IPS-11a (cell line): ENCODE results near the gene TRIAP1.
"Not testable (repeated sequence)": the region's sequence is repeated elsewhere in the genome, so short reads cannot be mapped to it uniquely, and the experiment has no call there.

Experiments
- H3K4me3 ChIP-seq: one replicate; pipeline ENCODE4 v1.5.1; 2013; ENCODE audit warnings: low read depth, low read length, control low read depth

Gene TRIAP1

DNA sequence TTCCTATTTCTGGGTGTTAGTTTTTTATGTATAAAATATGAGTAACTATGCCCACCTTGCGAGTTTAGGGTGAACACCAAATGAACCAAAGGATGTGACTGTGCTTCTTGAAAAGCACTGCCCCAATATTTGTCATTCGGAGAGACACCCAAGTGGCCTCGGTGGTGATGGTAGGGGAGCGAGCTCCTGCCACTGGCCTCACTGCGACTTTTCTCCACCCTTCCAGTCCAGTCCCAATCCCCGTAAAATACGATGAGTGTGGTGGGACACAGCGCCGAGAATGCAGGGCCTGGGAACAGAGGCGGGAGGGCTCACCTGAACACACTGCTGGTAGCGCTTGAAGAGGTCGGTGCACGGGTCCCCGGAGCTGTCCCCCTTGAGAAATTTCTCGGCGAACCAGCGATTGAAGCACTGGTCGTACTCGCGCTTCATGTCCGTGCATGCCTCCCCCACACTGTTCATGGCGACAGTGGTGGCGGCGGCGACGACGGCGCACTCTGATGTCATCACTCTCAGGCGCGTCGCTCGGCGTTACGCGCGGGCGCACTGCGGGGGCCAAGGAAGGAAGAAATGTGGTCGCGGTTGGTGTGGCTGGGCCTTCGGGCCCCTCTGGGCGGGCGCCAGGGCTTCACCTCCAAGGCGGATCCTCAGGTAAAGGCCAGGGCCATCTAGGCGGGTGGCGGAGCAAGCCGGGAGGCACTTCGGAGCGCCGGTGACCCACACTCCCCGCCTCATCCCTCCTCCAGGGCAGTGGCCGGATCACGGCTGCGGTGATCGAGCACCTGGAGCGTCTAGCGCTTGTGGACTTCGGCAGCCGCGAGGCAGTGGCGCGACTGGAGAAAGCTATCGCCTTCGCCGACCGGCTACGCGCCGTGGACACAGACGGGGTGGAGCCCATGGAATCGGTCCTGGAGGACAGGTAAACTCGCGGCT is at the start of gene TRIAP1, which contains the start of gene GATC:
Gene TRIAP1 (minus strand): TSS at position 474 of the 933 bp plus-strand sequence. CDS start 12 bp downstream, at position 462.
Gene GATC (plus strand): TSS at position 534 of the 933 bp plus-strand sequence. CDS start 37 bp downstream, at position 571.
- peak within 1 kb of the TSS; percentile 99 for H3K4me3 ChIP-seq

GRCh38 chr12:120495186-120495730 is 49.1 kb upstream of the TRIAP1 start:
- peak overlapping the region; percentile 50 for H3K4me3 ChIP-seq

GRCh38 chr12:120490833-120491512 is 44.8 kb upstream of the TRIAP1 start:
- no peak overlapping the region for H3K4me3 ChIP-seq

GRCh38 chr12:120490325-120490724 is 44.1 kb upstream of the TRIAP1 start:
- H3K4me3 ChIP-seq: no peak overlapping the region

DNA sequence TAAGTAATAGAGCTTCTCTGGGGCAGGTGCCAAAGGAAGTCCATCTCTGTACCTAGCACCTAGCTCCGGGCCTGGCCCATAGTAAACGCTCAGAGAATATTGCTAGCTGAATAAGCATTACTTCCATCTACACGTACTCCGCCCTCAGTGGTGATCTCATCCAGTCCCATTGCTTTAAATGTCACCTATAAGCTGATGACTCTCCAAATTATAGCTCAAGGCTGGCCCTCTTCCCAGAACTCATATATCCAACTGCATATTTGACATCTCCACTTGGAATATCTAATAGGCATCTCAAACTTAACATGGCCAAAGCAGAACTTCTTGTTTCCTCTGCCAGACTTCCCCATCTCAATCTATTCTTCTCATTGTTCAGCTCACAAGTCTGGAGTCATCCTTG is 42.8 kb upstream of the TRIAP1 start:
- H3K4me3 ChIP-seq: no peak overlapping the region

DNA sequence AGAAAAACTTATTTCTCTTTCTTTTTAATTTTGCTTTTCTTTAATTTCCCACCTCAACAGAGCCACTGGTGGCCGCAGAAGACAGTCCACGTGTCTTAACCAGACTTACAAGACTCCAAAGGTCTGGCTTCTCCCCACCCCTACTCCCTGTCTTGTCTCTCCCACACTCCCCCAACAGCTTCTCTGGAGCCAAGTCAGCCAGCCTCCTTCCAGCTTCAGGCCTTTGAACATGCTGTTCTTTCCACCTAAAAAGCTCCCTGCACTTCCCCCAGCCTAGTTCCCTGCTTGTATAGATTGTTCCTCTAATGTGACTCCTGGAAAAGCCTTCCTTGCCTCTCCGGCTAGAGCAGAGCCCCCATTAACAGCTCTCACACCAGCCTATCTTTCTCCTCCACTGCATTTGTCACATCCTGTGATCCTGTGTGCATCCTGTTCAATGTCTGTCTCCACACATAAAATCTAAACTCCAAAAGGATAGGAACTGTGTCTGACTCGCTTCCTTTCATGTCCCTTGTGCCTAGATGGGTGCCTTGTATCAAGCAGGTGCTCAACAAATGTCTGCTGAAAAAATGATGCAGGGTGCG is 42.0 kb upstream of the TRIAP1 start:
- no peak overlapping the region for H3K4me3 ChIP-seq

DNA sequence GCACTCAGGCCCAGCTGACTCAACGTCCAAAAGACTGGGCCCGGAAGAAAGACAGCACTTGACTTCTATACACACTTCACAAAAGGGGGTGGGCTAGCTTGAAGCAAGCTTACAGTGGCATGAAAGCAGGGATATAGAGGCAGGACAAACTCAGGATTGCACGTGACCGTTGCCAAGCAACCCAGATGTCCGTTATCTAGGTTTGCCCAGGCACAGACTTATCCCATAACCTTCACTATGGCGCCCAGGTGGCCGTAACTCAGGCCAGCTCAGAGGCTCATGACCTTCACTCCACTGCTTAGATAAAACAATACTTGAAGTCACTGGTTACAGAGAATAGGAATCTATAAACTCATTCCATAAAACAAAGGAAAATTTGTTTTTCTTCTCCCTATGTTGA is 41.4 kb upstream of the TRIAP1 start:
- H3K4me3 ChIP-seq: not testable (repeated sequence)

DNA sequence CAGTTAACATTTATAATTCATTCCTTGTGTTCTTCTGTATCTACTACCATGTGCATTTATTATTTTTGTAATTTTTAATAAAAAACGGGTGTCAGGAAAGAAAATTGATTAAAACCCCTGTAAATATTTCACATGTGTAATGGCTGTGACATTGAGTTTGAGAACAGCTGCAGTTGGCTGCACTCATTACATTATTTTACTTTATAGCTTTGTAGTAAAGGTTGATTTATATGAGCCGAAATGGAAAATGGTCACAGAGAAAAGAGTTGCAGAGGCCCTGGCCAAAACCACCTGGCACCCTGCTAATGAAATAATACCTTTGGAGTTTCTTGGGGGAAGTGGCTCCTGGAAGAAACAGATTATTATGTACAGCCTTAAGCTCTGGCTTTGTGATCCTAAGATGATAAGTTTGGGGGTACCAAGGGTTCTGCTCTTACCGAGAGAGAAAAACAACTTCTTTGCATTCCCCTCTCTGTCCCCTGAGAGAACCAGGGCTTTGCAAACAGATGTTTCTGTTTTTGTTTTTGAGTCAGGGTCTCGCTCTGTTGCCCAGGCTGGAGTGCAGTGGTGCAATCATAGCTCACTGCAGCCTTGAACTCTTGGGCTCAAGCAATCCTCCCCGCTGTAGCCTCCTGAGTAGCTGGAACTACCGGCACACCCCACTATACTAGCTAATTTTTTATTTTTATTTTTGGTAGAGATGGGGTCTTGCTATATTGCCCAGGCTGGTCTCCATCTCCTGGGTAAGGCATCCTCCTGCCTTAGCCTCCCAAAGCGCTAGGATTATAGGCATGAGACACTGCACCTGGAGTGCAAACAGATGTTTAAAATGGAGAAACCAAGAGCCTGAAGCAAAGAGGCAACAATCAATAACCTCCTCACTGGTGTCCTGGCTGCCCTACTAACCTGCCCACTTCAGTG is 40.0 kb upstream of the TRIAP1 start:
- H3K4me3 ChIP-seq: no peak overlapping the region

GRCh38 chr12:120483621-120484020 is 37.4 kb upstream of the TRIAP1 start:
- H3K4me3 ChIP-seq: no peak overlapping the region

GRCh38 chr12:120481022-120481767 is 35.0 kb upstream of the TRIAP1 start:
- no peak overlapping the region for H3K4me3 ChIP-seq

- H3K4me3 ChIP-seq: no peak overlapping the region
These were observed 34.0 kb upstream of the TRIAP1 start for GRCh38 chr12:120480211-120480610.

GRCh38 chr12:120479458-120479857 is 33.3 kb upstream of the TRIAP1 start:
- H3K4me3 ChIP-seq: no peak overlapping the region

DNA sequence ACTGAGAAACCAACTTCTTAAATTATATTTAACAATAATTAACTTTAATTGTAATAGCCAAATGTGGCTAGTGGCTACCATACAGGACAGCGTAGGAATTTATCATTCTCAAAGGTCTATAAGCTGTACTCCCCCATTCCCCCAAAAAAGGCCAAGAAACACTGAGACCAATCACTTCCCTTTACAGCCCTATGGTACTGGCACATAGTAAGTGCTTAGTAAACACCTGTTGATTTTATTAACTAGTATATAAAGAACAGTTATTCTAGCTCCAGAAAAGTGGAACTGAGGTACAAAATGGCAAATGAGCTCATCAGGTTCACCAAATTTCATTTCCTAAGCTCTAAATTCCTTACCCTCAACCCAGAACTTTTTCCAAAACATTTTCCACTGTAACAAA is 29.5 kb upstream of the TRIAP1 start:
- no peak overlapping the region for H3K4me3 ChIP-seq

GRCh38 chr12:120474616-120474960 is 28.4 kb upstream of the TRIAP1 start:
- no peak overlapping the region for H3K4me3 ChIP-seq

- no peak overlapping the region for H3K4me3 ChIP-seq
These were observed 27.8 kb upstream of the TRIAP1 start for GRCh38 chr12:120473807-120474615.

DNA sequence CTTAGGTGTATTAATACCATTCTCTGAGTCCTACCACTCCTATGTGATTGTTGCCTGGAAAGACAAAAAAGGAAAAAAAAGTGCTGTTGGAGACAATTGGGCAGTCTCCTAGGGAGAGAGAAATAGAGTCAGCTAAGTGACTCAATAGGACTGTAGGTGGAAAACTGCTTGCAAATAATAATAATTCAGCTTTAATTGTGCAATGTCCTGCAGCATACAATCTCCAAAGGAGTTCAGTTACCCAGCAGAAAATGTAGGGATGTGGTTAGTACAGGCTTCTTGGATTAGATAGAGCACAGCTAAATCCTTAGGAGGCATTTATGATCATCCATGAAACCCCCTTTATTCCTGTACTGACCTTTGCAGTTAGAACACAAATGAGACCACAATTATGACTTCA is 26.3 kb upstream of the TRIAP1 start:
- H3K4me3 ChIP-seq: no peak overlapping the region

GRCh38 chr12:120470150-120470784 is 24.1 kb upstream of the TRIAP1 start:
- H3K4me3 ChIP-seq: peak overlapping the region; percentile 94

DNA sequence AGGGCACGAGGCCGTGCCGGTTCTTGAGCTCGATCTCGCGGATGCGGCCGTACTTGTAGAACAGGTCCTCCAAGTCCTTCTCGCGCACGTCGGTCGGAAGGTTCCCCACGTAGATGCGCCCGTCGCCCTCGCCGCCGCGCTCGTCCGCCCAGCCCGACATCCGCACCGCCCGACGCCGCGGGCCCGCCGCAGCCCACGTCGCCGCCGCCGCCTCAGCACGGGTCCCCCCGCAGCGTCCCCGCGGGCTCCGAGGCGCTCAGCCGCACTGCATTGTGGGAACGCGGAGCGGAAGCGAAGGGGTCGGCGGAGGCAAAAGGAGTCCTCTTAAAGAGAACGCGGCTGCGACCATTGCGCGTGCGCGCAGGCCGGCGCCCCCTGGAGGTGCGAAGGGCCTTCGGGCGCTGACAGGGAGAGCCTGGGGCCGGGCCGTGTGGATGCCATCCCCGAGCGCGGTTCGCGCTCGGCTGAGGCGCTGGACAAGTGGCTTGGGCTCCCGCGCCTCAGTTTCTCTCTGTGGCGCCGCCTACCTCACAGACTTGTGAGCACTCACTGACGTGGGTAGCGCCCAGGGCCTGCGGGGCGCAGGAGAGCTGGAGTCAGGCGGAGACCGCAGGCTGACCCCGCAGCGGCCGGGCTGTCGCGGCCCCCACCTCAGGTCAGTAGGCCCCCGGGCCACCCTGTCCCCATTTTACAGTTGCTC is 23.4 kb upstream of the TRIAP1 start, which contains the start of gene SRSF9:
Gene SRSF9 (minus strand): TSS at position 299 of the 700 bp plus-strand sequence. CDS start 139 bp downstream, at position 160.
- H3K4me3 ChIP-seq: peak within 1 kb of the TSS; percentile 94
